Activated CD8-positive, alpha-beta memory T cell treated with anti-CD3 and anti-CD28 coated beads for 4 hours (primary cell): Measurements from ENCODE around the gene PPP2R3C.
"Not testable (repeated sequence)": the region's sequence is repeated elsewhere in the genome, so short reads cannot be mapped to it uniquely, and the experiment has no call there.

Source experiments
- DNase-seq, 2 donors: peaks; one replicate each; pipeline ENCODE4 v3.0.0-alpha.2; 2020; ENCODE audit warnings: low read depth in 2 of 2

PPP2R3C gene

GRCh38 chr14:35052637-35053036, 69.2 kb downstream of the PPP2R3C start:
- no peak for DNase-seq

- DNase-seq, result no peak
These were observed 70.0 kb downstream of the PPP2R3C start for GRCh38 chr14:35051796-35052195.

GRCh38 chr14:35050652-35051051, 71.1 kb downstream of the PPP2R3C start:
- no peak for DNase-seq

- no peak for DNase-seq
These were observed 73.7 kb downstream of the PPP2R3C start for GRCh38 chr14:35047976-35048513.

- peak; percentile 9 to 19 for DNase-seq
These were observed 74.8 kb downstream of the PPP2R3C start for GRCh38 chr14:35046751-35047536.

- peak; percentile 97 to 98 for DNase-seq
These were observed 75.6 kb downstream of the PPP2R3C start, which contains the start of gene FAM177A1 for GRCh38 chr14:35046048-35046750. Gene FAM177A1, plus strand, starts transcription at chr14:35046272. Its CDS starts 192 bp downstream, at chr14:35046464.

GRCh38 chr14:35045798-35046047, 76.1 kb downstream of the PPP2R3C start:
- no peak for DNase-seq

- DNase-seq, result no peak
These were observed 76.6 kb downstream of the PPP2R3C start for GRCh38 chr14:35044939-35045797.

GRCh38 chr14:35043046-35043445, 78.7 kb downstream of the PPP2R3C start:
- DNase-seq, result no peak

- no peak for DNase-seq
These were observed 79.2 kb downstream of the PPP2R3C start for GRCh38 chr14:35042632-35043031.

- not testable (repeated sequence) for DNase-seq
These were observed 83.5 kb downstream of the PPP2R3C start for GRCh38 chr14:35038312-35038711.
